Uterus (tissue), 4 donors: Measurements from ENCODE around the gene SMAP1. TPM values are rescaled to one million over a fixed set of nuclear protein-coding genes. Genes with fewer than 3 reads are reported as not detected.

Experiments
- DNase-seq, 2 donors: peaks; one replicate each; pipeline ENCODE4 v3.0.0-alpha.2; 2019 to 2020
- H3K27ac ChIP-seq, 2 donors: fragments of 200-600 bp; sonication (generic); 1 replicate in 1 of 2; 2 replicates in 1 of 2; pipeline ENCODE4 v1.5.1; 2016 to 2018
- H3K27me3 ChIP-seq, 2 donors: fragments of 200-600 bp; sonication (generic); one replicate each; pipeline ENCODE4 v1.5.1; 2018 to 2019; ENCODE audit warnings: control low read depth in 1 of 2
- H3K36me3 ChIP-seq, 2 donors: fragments of 200-600 bp; sonication (generic); one replicate each; pipeline ENCODE4 v1.5.1; 2019; ENCODE audit warnings: control low read depth in 1 of 2
- H3K4me1 ChIP-seq, 2 donors: fragments of 200-600 bp; sonication (generic); one replicate each; pipeline ENCODE4 v1.5.1; 2018 to 2019; ENCODE audit warnings: control low read depth in 1 of 2
- H3K4me3 ChIP-seq, 2 donors: fragments of 200-600 bp; sonication (generic); 1 replicate in 1 of 2; 2 replicates in 1 of 2; pipeline ENCODE4 v1.5.1; 2018 to 2019; ENCODE audit warnings: mild to moderate bottlenecking in 1 of 2
- H3K9me3 ChIP-seq, 2 donors: fragments of 200-600 bp; sonication (generic); one replicate each; pipeline ENCODE4 v1.5.1; 2019; ENCODE audit warnings: control low read depth in 1 of 2
- CTCF ChIP-seq, 4 experiments: fragments of 200-600 bp in 2 of 4; fragments of 450-650 bp in 2 of 4; sonication (generic) in 2 of 4; IDR thresholded peaks; one replicate each; pipeline ENCODE4 v1.5.1; 2016 to 2019; ENCODE audit warnings: antibody characterized with exemption in 4 of 4, mild to moderate bottlenecking in 2 of 4, moderate library complexity in 1 of 4
- POLR2A ChIP-seq, 2 donors: fragments of 450-650 bp; IDR thresholded peaks; one replicate each; pipeline ENCODE4 v1.6.1; 2016; ENCODE audit warnings: antibody characterized with exemption in 2 of 2, mild to moderate bottlenecking in 1 of 2, moderate library complexity in 1 of 2
- intact Hi-C: fragments of 100-400 bp; cut with DNase I; formaldehyde crosslinking; loops from one replicate; pipeline ENCODE4 v1.15.1; 2023; ENCODE audit warnings: low total_unique reads
- total RNA-seq, 4 donors: library from RNA; depleted of rRNA in 3 of 4; stranded (reverse); fragments of >200 nt in 3 of 4; gene quantifications; one replicate each; pipeline versions ENCODE4 v1.1.0 to v1.2.4, GENCODE V29; 2014 to 2023
- donor health status: DM: yes; HTN: yes; CAD: no.

SMAP1 gene
- 10 to 100 TPM; 14.1 to 27.4 (median 22.7) TPM for total RNA-seq

GRCh38 chr6:70667711-70668498, at the start of gene SMAP1:
SMAP1 (plus strand) TSS chr6:70667883; CDS start chr6:70668024, 141 bp downstream.
- H3K4me1 ChIP-seq: peaks cover 0 to 5% of the 10 kb centered on the region in 2 donors
- TF ChIP-seq POLR2A (IDR thresholded peaks at IDR 0.05) (peak; percentile 38 to 79), CTCF (IDR thresholded peaks at IDR 0.05) (no peak)
- intact Hi-C loops: no loop called here
- H3K4me3 ChIP-seq: peak within 1 kb of the TSS; percentile 63 to 96
- H3K27me3 ChIP-seq: no peaks in the 10 kb centered on the region
- H3K36me3 ChIP-seq: no peaks in the 10 kb centered on the region
- no peaks in the 10 kb centered on the region for H3K9me3 ChIP-seq
- peak; percentile 91 to 93 for DNase-seq
- peak within 1 kb of the TSS; percentile 88 for H3K27ac ChIP-seq

- Histone ChIP-seq H3K4me3 (no peak overlapping the region), H3K27ac (no peak overlapping the region), H3K27me3 (no peaks in the 10 kb centered on the region), H3K4me1 (no peaks in the 10 kb centered on the region), H3K36me3 (no peaks in the 10 kb centered on the region), H3K9me3 (no peaks in the 10 kb centered on the region)
- intact Hi-C loops: no loop called here
- TF ChIP-seq POLR2A (IDR thresholded peaks at IDR 0.05) (no peak), CTCF (IDR thresholded peaks at IDR 0.05) (no peak)
- no peak for DNase-seq
These were observed 46.9 kb upstream of the SMAP1 start for GRCh38 chr6:70620746-70621145.

GRCh38 chr6:70622461-70622860, 45.2 kb upstream of the SMAP1 start:
- no peak overlapping the region for H3K4me3 ChIP-seq
- no peaks in the 10 kb centered on the region for H3K36me3 ChIP-seq
- no peaks in the 10 kb centered on the region for H3K4me1 ChIP-seq
- no peaks in the 10 kb centered on the region for H3K9me3 ChIP-seq
- TF ChIP-seq POLR2A (IDR thresholded peaks at IDR 0.05): no peak
- no peak for TF ChIP-seq CTCF (IDR thresholded peaks at IDR 0.05)
- H3K27me3 ChIP-seq: no peaks in the 10 kb centered on the region
- no peak for DNase-seq
- H3K27ac ChIP-seq: no peak overlapping the region
- intact Hi-C loops: no loop called here

- no peak overlapping the region for H3K4me3 ChIP-seq
- no peak for DNase-seq
- no peaks in the 10 kb centered on the region for H3K9me3 ChIP-seq
- H3K27ac ChIP-seq: no peak overlapping the region
- H3K36me3 ChIP-seq: no peaks in the 10 kb centered on the region
- no peaks in the 10 kb centered on the region for H3K27me3 ChIP-seq
- intact Hi-C loops: no loop called here
- TF ChIP-seq POLR2A (IDR thresholded peaks at IDR 0.05): no peak
- no peak for TF ChIP-seq CTCF (IDR thresholded peaks at IDR 0.05)
- no peaks in the 10 kb centered on the region for H3K4me1 ChIP-seq
These were observed 42.2 kb upstream of the SMAP1 start for GRCh38 chr6:70625436-70625835.

GRCh38 chr6:70627500-70628254, 40.0 kb upstream of the SMAP1 start:
- Histone ChIP-seq H3K27me3 (no peaks in the 10 kb centered on the region), H3K4me3 (no peak overlapping the region), H3K9me3 (no peaks in the 10 kb centered on the region), H3K4me1 (no peaks in the 10 kb centered on the region), H3K36me3 (no peaks in the 10 kb centered on the region), H3K27ac (no peak overlapping the region)
- TF ChIP-seq POLR2A (IDR thresholded peaks at IDR 0.05) (no peak), CTCF (IDR thresholded peaks at IDR 0.05) (no peak)
- DNase-seq: no peak
- intact Hi-C loops: no loop called here
